Prostate gland (tissue), 2 donors: ENCODE measurements around the gene ME3. TPM values are rescaled to one million over a fixed set of nuclear protein-coding genes. Genes with fewer than 3 reads are reported as not detected.

Experiments used
- DNase-seq: peaks from one replicate; pipeline ENCODE4 v3.0.0-alpha.2; 2019; ENCODE audit warnings: low spot score
- H3K27ac ChIP-seq, 2 donors: fragments of 200-600 bp; sonication (generic); 2 replicates each; pipeline ENCODE4 v1.5.1; 2017 to 2019
- H3K27me3 ChIP-seq: fragments of 200-600 bp; sonication (generic); replicated peaks from 2 replicates; pipeline ENCODE4 v1.5.1; 2019; ENCODE audit not compliant: insufficient read depth
- H3K36me3 ChIP-seq, 2 donors: fragments of 200-600 bp; sonication (generic); 1 replicate in 1 of 2; 2 replicates in 1 of 2; pipeline versions ENCODE4 v1.5.1 to v1.8.1; 2017 to 2019
- H3K4me1 ChIP-seq: fragments of 200-600 bp; sonication (generic); replicated peaks from 2 replicates; pipeline ENCODE4 v1.5.1; 2019
- H3K4me3 ChIP-seq, 2 donors: fragments of 200-600 bp; sonication (generic); 2 replicates each; pipeline ENCODE4 v1.5.1; 2017 to 2019
- H3K9me3 ChIP-seq: fragments of 200-600 bp; sonication (generic); 2 replicates; pipeline ENCODE4 v1.5.1; 2017
- POLR2A ChIP-seq: fragments of 450-650 bp; IDR thresholded peaks from one replicate; pipeline ENCODE4 v1.6.1; 2016; ENCODE audit warnings: antibody characterized with exemption, mild to moderate bottlenecking
- POLR2AphosphoS5 ChIP-seq: sonication (generic); formaldehyde crosslinking; IDR thresholded peaks from one replicate; pipeline ENCODE4 v1.6.1; 2017; ENCODE audit warnings: antibody characterized with exemption
- WGBS: methylation state at CpG from one replicate; pipeline ENCODE4 v1.1.5; 2018; 5-methylcytosine and 5-hydroxymethylcytosine counted together
- intact Hi-C: fragments of 100-400 bp; cut with DNase I; formaldehyde crosslinking; loops from one replicate; pipeline ENCODE4 v1.14.2; 2022
- total RNA-seq, 2 donors: library from RNA; depleted of rRNA; stranded (reverse); fragments of >200 nt; gene quantifications; one replicate each; pipeline ENCODE4 v1.1.0, GENCODE V29; 2016
- TF ChIP-seq, protein P1 (sequence below), 4 experiments: fragments of 200-600 bp in 2 of 4; fragments of 450-650 bp in 2 of 4; sonication (generic) in 2 of 4; IDR thresholded peaks; 1 replicate in 3 of 4; 2 replicates in 1 of 4; pipeline ENCODE4 v1.5.1; 2016 to 2019; ENCODE audit warnings: antibody characterized with exemption in 4 of 4, mild to moderate bottlenecking in 2 of 4, moderate library complexity in 2 of 4

ME3 gene
- total RNA-seq, 2 donors from 2014 or later: 31.4 to 107 TPM

DNA sequence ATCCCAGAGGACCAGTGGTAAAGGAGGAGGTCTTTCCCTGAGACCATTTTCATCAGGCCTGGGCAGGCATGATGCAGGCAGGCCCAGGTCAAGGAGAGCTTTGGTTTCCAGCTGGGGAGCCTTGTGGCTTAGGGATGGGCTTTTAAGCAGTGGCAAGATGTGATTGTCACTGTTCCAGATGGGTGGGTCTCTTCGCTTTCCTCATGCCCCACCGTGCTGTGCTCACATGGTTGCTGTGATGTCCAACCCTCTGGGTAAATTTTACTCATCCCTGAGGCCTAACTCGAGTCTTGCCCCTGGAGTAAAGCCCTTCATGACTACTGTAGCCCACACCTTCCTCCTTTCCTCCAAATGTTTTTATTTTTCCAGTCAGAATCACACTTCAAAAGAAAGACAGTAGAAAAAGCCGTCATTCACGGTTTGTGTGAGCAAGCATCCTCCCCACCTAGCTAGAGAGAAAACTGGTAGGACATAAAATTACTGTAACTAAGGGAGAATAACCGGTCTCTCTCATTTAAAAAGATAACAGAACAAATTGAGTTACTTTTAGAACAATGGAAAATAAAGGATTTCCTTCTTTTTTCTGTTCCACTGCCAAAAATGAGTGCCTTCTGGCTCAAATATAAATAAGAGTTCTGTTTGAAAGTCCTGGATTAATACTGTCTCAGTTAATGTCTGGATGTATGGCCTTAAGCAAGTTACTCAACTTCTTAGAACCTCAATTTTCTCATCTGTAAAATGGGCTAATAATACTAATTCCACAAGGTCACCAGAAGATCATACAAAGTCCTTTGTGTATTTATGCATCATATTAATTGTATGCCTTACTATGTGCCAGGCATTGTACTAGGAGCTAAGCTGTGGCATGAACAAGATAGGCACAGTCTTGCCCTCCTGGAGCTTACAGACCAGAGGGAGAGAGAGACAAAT is 84.9 kb downstream of the ME3 start:
- no peaks in the 10 kb centered on the region for H3K9me3 ChIP-seq
- H3K27ac ChIP-seq: peak overlapping the region in 1 of 2 donors; percentile 20
- no peaks in the 10 kb centered on the region for H3K36me3 ChIP-seq
- no peaks in the 10 kb centered on the region for H3K4me1 ChIP-seq
- 70% methylated on average over 6 of the region's 6 CpGs for WGBS
- DNase-seq: no peak
- intact Hi-C loops: no loop called here
- TF ChIP-seq, protein P1, sequence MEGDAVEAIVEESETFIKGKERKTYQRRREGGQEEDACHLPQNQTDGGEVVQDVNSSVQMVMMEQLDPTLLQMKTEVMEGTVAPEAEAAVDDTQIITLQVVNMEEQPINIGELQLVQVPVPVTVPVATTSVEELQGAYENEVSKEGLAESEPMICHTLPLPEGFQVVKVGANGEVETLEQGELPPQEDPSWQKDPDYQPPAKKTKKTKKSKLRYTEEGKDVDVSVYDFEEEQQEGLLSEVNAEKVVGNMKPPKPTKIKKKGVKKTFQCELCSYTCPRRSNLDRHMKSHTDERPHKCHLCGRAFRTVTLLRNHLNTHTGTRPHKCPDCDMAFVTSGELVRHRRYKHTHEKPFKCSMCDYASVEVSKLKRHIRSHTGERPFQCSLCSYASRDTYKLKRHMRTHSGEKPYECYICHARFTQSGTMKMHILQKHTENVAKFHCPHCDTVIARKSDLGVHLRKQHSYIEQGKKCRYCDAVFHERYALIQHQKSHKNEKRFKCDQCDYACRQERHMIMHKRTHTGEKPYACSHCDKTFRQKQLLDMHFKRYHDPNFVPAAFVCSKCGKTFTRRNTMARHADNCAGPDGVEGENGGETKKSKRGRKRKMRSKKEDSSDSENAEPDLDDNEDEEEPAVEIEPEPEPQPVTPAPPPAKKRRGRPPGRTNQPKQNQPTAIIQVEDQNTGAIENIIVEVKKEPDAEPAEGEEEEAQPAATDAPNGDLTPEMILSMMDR (IDR thresholded peaks at IDR 0.05): no peak
- TF ChIP-seq POLR2A (no peak), POLR2AphosphoS5 (no peak)
- H3K4me3 ChIP-seq: no peak overlapping the region
- H3K27me3 ChIP-seq: no peaks in the 10 kb centered on the region

DNA sequence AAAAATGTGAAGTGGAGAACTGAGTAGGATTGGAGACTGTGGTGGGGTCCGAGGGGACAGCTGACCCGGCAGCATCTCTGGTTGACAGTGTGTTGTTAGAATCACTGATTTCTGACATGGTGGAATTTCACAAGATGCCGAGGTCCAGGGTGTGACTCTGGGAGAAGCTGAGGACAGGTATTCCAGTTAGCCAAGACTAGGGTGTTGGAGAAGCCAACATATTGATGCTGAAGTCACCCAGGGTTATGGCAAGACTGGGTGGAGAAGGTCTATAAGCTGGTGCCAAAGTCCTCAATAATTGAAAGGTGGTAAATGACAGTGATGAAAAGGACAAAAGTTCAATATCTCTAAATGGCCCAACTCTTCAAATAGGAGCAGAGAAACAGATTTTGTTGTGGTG is 86.1 kb downstream of the ME3 start:
- 100% methylated on average over 3 of the region's 3 CpGs for WGBS
- no peak overlapping the region for H3K4me3 ChIP-seq
- H3K27me3 ChIP-seq: no peaks in the 10 kb centered on the region
- H3K4me1 ChIP-seq: no peaks in the 10 kb centered on the region
- TF ChIP-seq, protein P1 (IDR thresholded peaks at IDR 0.05): no peak
- no peak for TF ChIP-seq POLR2A
- TF ChIP-seq POLR2AphosphoS5: no peak
- no peak for DNase-seq
- no peak overlapping the region for H3K27ac ChIP-seq
- no peaks in the 10 kb centered on the region for H3K9me3 ChIP-seq
- intact Hi-C loops: no loop called here
- no peaks in the 10 kb centered on the region for H3K36me3 ChIP-seq

DNA sequence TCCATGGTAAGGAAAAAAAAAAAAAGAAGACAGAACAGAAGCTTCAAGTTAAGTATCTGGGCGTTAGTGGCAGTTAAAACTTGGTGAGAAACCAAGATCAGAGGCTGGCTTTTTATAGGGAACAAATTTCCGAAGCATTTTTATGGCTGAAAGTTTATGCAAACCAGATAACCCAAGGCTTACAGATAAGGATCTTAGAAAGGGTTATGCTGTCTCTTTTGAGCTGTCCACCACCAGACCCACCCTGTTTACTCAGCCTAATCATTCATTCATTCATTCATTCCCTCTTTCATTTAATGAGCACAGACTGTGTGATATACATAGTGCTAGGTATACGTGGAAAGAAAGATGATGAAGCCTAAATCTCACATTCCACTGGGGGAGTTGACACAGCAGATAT is 89.5 kb downstream of the ME3 start:
- intact Hi-C loops: no loop called here
- H3K4me3 ChIP-seq: no peak overlapping the region
- no peaks in the 10 kb centered on the region for H3K9me3 ChIP-seq
- no peak for DNase-seq
- no peaks in the 10 kb centered on the region for H3K36me3 ChIP-seq
- no peaks in the 10 kb centered on the region for H3K27me3 ChIP-seq
- 12% methylated on average over 3 of the region's 3 CpGs for WGBS
- no peaks in the 10 kb centered on the region for H3K4me1 ChIP-seq
- no peak overlapping the region for H3K27ac ChIP-seq
- TF ChIP-seq, protein P1 (IDR thresholded peaks at IDR 0.05): no peak
- peak; percentile 26 for TF ChIP-seq POLR2AphosphoS5

DNA sequence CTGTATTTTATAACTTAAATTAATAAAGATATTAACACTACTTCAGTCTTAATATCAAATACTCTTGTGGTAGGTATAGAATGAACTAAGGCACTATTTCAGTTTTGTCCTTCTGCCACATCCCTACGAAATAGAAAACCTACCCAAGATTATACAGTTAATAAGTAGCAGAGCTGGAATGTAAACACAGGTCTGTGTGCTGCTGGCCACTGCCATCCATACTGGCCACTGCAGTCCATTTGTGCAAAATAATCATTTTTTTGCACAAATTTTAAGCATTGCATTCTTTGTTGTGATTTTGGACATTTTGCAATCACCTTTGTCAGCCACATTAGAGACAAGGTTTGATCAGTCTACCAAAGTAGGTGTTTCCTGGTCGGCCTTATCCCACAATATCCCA is 91.9 kb downstream of the ME3 start:
- Histone ChIP-seq H3K9me3 (no peaks in the 10 kb centered on the region), H3K4me3 (no peak overlapping the region), H3K27me3 (no peaks in the 10 kb centered on the region), H3K27ac (no peak overlapping the region), H3K36me3 (no peaks in the 10 kb centered on the region), H3K4me1 (no peaks in the 10 kb centered on the region)
- intact Hi-C loops: no loop called here
- DNase-seq: no peak
- TF ChIP-seq, protein P1 (IDR thresholded peaks at IDR 0.05): no peak
- TF ChIP-seq POLR2A (no peak), POLR2AphosphoS5 (no peak)
- WGBS: 87% methylated on average over 2 of the region's 2 CpGs

DNA sequence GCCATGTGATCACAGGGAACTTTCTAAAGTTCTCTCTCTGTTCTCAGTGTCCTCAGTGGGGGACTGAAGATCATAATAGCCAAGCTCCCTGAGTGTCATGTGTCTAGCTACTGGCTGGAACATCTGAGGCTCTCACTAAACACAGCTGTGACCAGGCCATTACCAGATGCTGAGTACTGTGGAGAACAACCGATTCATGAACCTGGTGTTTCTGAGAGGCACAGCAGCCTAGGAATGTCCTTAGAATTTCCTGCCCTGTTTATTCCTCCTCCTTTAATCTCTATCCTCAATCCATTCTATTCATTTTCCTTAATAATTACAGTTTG is 93.0 kb downstream of the ME3 start:
- no peaks in the 10 kb centered on the region for H3K36me3 ChIP-seq
- TF ChIP-seq POLR2AphosphoS5 (no peak), POLR2A (no peak)
- TF ChIP-seq, protein P1 (IDR thresholded peaks at IDR 0.05): no peak
- no peaks in the 10 kb centered on the region for H3K9me3 ChIP-seq
- no peak overlapping the region for H3K27ac ChIP-seq
- H3K4me3 ChIP-seq: no peak overlapping the region
- 91% methylated on average over 1 of the region's 1 CpG for WGBS
- no peaks in the 10 kb centered on the region for H3K27me3 ChIP-seq
- intact Hi-C loops: no loop called here
- DNase-seq: no peak
- no peaks in the 10 kb centered on the region for H3K4me1 ChIP-seq
